IMR-90 (cell line): Measurements from ENCODE around the gene RNF144A.

Experiments used
- BHLHE40 ChIP-seq: fragments of 150-350 bp; IDR thresholded peaks from 2 replicates; pipeline ENCODE4 v1.6.1; 2016; ENCODE audit warnings: mild to moderate bottlenecking, low read depth, low read length
- CEBPB ChIP-seq: IDR thresholded peaks from 2 replicates; pipeline ENCODE4 v1.6.1; 2012; ENCODE audit warnings: low read depth, low read length, improper control_type of control experiment
- CHD1 ChIP-seq: IDR thresholded peaks from 2 replicates; pipeline ENCODE4 v1.6.1; 2012; ENCODE audit warnings: low read depth, low read length, improper control_type of control experiment
- CTCF ChIP-seq: conservative IDR thresholded peaks from 2 replicates; pipeline ENCODE4 v1.5.1; 2012; ENCODE audit warnings: mild to moderate bottlenecking, low read depth, low read length, improper control_type of control experiment
- MAFK ChIP-seq: IDR thresholded peaks from 2 replicates; pipeline ENCODE4 v1.6.1; 2012; ENCODE audit warnings: low read depth, low read length, improper control_type of control experiment
- MAZ ChIP-seq: IDR thresholded peaks from 2 replicates; pipeline ENCODE4 v1.6.1; 2012; ENCODE audit warnings: low read depth, mild to moderate bottlenecking, low read length, improper control_type of control experiment, moderate library complexity, borderline replicate concordance
- MXI1 ChIP-seq: IDR thresholded peaks from 2 replicates; pipeline ENCODE4 v1.6.1; 2012; ENCODE audit warnings: low read depth, mild to moderate bottlenecking, low read length, moderate library complexity, borderline replicate concordance
- NFE2L2 ChIP-seq: fragments of 150-350 bp; IDR thresholded peaks from 2 replicates; pipeline ENCODE4 v1.6.1; 2016; ENCODE audit warnings: low read depth, mild to moderate bottlenecking, low read length
- POLR2A ChIP-seq: IDR thresholded peaks from 2 replicates; pipeline ENCODE4 v1.6.1; 2012; ENCODE audit warnings: mild to moderate bottlenecking, low read depth, low read length
- RAD21 ChIP-seq: IDR thresholded peaks from 2 replicates; pipeline ENCODE4 v1.6.1; 2012; ENCODE audit warnings: low read length, improper control_type of control experiment
- RCOR1 ChIP-seq: IDR thresholded peaks from 2 replicates; pipeline ENCODE4 v1.6.1; 2012; ENCODE audit warnings: mild to moderate bottlenecking, low read length, improper control_type of control experiment; ENCODE audit not compliant: insufficient replicate concordance
- RFX5 ChIP-seq: IDR thresholded peaks from 2 replicates; pipeline ENCODE4 v1.8.0; 2012; ENCODE audit warnings: low read depth, mild to moderate bottlenecking, low read length, moderate library complexity
- SMC3 ChIP-seq: fragments of 150-350 bp; IDR thresholded peaks from 2 replicates; pipeline ENCODE4 v1.6.1; 2016; ENCODE audit warnings: low read depth, mild to moderate bottlenecking, antibody characterized with exemption, low read length, moderate library complexity
- USF2 ChIP-seq: fragments of 150-350 bp; IDR thresholded peaks from 2 replicates; pipeline ENCODE4 v1.6.1; 2017; ENCODE audit warnings: mild to moderate bottlenecking, antibody characterized with exemption, low read length, low read depth

DNA sequence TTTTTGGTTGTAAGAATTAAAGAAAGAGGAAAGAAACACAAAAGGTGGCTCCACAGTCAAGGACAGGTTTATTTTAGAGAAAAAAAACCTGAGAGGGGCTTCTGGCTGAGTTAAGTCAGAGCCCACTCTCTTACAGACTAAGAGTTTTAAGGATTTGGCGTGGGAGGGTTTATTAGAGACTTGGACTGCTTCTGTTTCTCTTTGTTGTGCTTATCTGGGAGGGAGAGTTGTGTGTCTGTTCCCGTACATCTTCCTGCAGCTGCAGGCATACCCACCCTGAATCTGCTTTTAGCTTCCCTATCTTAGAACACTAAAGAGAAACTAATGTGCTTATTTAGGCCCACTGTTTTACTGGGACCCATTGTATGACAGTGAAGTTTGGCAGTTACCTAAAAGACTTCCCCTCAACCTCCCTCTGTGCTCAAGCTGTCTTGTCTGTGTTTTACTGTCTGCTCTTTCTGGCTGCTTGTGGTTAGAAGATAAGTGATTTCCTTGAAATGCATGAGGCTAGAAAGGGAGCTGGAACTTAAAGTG is 36.9 kb upstream of the RNF144A start:
- TF ChIP-seq CTCF (no peak), POLR2A (no peak), MAZ (no peak), RAD21 (no peak), RFX5 (no peak), MAFK (no peak), NFE2L2 (no peak), SMC3 (no peak), MXI1 (no peak), USF2 (no peak), CEBPB (no peak), BHLHE40 (no peak), CHD1 (no peak), RCOR1 (no peak)
